GM19372 (cell line): Measurements from ENCODE around the gene SHOC1.
A peak's percentile ranks its signal among the peaks of the same experiment; 100 is the strongest.
"Not testable (repeated sequence)": the region's sequence is repeated elsewhere in the genome, so short reads cannot be mapped to it uniquely, and the experiment has no call there.

ENCODE experiments used
- ATAC-seq: cut with Tn5 transposase; IDR thresholded peaks from one replicate; pipeline ENCODE4 v1.9.1; 2021; ENCODE audit warnings: mild to moderate bottlenecking, low read depth, moderate library complexity; ENCODE audit not compliant: unreplicated experiment

SHOC1 gene

DNA sequence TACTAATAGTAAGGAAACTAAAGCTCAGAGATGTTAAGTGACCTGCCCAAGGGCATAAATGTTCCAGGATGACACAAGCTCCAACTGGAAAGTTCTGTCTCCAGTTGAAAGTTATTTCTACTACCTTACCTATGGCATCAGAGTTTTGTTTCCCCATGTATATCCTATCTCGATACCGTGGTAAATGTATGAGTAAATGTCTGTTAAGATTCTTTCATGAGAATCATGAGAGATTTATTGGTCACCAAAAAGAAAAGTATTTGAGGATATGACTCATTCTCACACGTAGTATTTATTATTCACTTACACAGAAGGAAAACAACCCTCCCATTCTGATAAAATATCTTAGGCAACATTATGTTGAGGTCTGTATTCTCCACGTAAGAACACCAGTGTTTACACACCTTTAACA, 11.1 kb upstream of the SHOC1 start:
- ATAC-seq: no peak

DNA sequence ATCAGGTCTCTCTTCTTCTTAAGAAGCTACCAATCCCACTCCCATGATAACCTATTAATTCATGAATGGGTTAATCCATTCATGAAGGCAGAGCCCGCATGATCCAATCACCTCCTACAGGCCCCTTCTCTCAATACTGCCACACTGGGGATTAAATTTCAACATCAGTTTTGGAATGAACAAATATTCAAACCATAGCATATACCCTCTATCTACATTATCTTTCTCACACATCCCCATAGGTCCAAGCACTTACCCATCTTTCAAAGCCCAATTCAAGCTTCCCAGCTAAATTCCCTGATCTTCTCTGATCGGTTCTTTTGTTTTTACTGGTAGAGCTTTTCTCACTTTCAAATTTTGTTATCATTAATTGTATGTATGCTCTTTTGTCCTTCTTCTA, 10.5 kb upstream of the SHOC1 start:
- ATAC-seq: no peak

DNA sequence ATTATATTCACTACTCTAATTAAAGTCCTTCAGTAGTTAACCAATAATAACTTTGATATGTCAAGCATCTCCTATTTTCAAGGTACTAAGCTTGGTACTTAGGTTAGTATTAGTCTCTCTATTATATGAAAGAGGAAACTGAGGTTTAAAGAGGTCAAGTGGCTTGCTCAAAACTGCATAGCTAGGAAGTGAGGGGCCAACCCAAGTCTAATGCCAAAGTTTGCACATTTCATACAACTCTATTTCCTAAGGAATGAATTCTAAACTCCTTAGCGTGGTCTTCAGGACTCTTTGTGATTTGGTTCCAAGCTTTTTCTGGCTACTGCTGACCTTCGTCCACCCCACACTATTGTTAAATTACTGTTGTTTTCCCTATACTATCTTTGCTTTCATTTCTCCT, 9.9 kb upstream of the SHOC1 start:
- ATAC-seq: no peak

DNA sequence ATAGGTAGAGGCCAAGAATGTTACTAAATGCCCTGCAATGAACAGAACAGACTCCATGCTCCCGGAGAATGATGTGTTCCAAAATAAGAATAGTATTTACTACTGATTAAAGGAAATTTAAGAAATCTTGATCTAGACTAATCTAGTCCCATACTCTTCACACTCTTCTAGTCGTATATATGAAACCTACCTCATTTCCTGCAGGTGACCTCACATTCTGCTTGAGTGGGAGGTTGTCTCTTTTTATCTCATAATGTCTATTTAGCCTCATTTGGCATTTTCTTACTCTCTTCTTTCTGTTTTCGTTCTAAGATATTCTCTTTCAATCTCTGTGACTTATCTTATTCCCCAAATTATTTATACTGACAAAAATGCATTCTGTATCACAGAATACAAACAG, 9.2 kb upstream of the SHOC1 start:
- ATAC-seq: peak; percentile 59

DNA sequence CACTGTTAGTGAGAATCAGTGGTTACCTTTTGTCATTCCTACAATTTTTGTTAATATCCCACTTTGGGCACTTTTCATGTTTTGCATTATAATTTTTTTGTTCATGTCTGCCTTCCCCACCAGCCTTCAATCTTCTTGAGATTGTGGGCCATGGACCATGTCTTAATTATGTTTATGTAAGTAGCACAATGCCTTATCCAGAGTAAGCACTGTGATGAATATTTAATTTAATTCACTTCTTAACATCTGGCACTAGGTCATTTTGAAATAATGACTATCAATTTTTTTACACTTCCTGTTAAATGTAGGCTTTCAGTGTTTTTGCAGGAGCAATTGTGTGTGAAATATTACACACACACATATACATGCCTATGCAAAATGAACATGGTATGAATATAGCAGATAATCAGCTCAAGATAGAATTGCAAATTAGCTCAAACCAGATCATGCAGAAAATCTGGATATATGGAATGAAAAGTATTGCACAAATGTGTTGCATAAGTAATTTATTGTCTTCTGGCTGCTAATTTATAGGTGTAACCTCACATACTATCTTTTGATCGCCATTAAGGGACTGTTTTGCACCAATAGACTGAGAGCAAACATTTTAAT, 5.3 kb upstream of the SHOC1 start:
- ATAC-seq: no peak

DNA sequence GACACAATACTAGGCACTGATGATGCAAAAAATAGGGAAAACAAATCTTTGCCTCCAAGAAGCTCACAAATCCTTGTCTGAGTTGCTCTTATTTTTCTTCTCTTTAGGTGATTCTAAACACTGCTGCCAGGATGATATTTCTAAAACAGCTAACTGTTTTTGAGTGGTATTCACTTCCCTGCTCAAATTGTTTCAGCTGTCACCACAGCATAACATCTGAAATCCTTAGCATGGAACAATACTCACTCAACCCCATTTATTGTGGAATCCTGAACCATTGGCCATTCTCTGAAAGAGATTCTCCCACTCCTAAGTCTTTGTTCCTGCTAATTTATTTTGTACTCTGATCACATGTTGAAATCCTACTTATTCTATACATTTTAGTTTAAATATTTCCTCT, 4.8 kb upstream of the SHOC1 start:
- no peak for ATAC-seq

DNA sequence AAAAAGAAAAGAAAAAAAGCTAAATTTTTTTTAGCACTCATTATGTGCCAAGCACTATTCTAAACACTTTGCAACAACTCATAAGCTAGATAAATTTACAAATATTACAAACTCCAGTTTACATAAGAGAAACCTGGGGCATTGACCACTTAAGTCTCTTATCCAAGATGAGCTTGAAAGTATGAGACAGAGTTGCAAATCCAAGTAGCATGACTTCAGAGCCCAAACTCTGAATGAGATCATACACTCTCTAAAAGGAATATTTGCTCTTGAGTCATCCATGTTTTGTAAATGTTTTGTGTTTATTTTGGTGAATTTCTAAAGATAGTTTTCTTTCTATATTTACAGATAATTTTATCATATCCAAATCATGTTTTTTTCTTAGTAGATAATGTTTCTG, 4.0 kb upstream of the SHOC1 start:
- ATAC-seq: no peak

DNA sequence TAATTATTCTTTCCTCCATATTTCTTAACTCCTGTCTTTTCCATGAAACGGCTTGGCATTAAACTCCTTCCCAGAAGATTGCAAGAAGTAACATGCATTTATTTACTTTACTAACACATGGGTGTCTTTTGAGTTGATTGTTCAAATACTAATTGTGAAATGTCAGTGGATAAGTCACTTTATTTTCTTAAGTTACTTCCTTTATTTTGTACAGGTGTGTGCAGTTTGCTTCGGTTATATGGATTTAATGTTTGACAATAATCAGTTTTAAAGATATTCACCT, 761 bp upstream of the SHOC1 start:
- ATAC-seq: no peak

DNA sequence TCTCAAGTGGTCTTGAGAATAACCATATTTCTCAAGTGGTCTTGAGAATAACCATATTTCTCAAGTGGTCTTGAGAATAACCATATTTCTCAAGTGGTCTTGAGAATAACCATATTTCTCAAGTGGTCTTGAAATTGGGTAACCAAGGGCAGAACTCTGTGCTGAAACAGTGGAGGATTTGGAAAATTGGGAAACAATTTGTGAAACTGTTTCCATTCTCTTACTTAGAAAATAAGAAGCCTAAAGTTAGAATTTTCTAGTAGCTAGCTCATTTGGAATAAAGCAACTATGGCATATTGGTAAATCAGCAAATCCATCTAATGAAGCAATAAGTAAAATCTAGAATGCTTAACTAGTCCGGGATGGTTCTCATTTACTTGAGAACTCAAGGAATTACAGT, 2.9 kb downstream of the SHOC1 start:
- not testable (repeated sequence) for ATAC-seq

DNA sequence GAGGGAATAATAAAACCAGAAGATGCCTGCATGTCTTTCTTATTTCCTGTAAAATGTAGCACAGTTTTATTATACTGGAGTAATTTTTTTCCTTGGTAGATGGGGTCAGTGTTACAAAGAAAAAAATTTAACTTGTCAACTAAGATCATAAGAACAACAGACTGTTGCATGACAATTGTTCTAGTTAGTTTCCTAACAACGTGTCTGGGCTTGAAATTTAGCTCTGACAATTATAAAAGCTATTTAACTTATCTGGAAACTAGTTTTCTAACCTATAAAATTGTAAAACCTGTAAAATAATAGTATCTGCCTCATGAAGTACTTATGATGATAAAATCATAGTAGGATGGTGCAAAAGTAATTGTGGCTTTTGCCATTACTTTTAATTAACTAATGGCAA, 4.9 kb downstream of the SHOC1 start:
- no peak for ATAC-seq

DNA sequence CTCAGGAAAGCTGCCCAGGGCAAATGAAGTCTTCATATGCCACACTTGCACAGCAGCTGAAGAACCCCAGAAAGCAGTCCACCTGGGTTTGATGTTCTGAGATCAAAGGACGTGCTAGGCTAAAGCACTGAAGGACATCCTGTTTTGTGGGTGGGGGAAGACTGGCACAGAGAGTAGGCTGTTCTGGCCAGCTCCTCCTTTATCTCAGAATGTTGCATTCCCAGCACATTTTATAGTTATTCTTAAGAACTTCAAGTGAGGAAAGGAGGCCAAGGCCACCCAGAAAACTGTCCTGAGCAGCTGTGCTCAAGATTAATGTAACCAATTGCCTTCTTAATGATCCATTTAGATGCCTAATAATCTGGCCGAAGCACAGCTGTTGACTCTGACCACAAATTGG, 10.9 kb downstream of the SHOC1 start:
- no peak for ATAC-seq

DNA sequence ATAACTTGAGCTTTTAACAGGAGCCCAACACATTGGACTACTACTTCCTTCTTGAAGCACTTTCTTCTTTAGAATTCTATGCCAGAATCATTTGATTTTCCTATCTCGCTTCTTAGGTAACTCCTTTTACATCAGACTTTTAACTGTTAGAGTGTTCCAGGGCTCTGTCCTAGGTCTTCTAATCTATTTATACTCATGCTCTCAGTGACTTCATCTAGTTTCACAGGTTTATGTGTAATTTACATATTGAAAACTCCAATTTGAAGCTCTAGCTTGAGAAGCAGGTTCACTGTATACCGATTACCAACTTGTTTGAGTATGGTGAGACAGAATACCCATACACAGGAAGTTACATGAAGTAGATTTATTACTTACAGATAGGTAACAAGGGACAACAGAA, 11.3 kb downstream of the SHOC1 start:
- ATAC-seq: no peak

DNA sequence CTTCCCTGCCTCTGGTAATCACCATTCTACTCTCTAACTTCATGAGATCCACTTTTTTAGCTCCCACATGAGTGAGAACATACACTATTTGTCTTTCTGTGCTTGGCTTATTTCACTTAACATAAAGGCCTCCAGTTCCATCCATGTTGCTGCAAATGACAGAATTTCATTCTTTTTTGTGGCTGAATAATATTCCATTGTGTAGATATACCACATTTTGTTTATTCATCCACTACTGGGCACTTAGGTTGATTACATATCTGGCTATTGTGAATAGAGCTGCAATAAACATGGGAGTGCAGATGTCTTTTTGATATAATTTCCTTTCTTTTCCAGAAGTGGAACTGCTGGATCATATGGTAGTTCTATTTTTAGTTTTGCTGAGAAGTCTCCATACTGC, 28.7 kb downstream of the SHOC1 start:
- ATAC-seq: no peak

DNA sequence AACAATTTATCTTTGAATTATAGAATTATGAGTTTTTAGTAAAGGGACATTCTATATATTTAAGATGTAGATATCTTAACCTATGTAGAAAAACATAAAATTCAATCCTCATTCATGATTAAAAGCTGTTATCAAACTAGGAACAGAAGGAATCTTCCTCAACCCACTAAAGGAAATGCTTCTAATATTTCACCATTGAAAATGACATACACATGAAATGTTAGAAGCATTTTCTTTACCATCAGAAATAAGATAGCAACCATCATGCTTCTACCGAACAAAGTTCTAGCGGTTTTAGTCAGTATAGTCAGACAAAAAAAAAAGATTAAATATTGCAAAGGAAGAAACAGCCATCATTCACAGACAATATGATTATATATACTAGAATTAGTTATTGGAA, 32.2 kb downstream of the SHOC1 start:
- no peak for ATAC-seq

DNA sequence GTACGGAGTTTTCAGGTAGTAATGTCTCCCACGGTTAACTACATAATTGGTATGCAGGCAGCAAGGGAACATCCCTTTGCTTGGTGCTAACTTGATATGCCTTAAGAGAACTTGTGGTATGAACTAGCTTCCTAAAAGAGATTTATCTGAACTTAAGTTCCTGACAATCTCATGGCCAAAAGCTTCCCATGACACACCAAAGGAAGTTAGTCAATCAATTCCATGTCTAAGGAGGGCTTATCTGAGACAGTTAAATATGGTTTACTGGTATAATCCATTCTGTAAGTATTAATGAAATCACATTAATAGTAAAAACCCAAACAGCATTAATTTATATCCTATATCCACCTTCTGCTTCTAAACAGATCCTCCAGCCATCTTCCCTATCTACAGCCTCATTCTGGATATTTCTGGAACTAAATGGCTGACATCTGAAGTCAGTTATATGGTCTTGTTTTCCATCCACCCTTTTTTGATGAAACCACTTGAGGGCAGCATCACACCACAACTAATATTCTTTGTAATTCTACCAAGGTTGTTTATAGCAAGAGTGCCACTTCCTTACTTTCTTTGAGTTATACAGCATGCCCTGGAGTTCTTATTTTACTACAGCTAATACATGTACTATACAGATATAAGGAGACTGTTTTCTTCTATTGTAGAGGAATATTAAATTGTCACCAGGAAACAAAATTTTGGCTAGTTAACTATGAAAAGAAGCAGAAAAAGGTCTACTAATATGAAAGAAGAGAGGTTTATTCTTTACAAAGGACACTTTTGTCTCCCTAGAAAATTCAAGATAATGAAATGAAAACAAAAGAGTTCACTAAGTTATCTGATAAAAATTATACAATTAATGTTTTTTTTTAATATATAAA, 34.7 kb downstream of the SHOC1 start:
- no peak for ATAC-seq

DNA sequence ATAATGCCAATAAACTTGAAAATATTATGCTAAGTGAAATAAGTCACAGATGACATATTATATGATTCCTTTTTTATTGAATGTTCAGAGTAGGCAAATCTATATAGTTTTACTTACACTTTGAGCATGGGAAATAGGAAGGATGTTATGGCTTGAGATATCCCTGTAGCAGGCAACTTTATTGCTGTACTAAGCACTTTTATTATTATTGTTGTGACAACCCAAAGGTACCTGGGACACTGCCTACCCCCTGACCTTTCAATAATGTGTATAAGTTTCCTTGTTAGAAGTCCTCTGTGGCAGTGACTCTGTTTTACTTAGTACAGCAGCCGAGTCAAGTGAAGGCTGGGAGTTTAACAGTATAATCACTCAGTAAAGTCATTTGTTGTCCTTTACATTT, 39.9 kb downstream of the SHOC1 start:
- no peak for ATAC-seq

DNA sequence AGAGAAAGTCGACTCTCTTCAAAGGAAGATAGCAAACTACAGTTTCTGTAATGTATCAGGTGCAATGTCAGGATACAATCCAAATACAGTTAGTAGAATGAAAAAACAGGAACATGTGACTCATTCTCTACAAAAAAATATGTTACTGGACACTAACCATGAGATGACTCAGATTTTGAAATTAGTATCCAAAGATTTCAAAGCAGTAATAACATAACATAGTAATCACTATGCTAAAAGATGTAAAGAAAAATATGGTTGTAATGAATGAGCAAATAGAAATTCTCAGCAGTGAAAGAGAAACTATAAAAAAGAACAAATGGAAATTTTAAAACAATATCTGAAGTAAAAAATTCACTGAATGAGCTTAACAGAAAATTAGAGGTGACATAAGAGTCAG, 42.3 kb downstream of the SHOC1 start:
- ATAC-seq: no peak
